HepG2 (cell line): ENCODE results near the gene RSPH9. TPM values are rescaled to one million over a fixed set of nuclear protein-coding genes. Genes with fewer than 3 reads are reported as not detected.
A peak's percentile ranks its signal among the peaks of the same experiment; 100 is the strongest.

Source experiments
- MED1 ChIP-seq: sonication (generic); formaldehyde crosslinking; IDR thresholded peaks from 2 replicates; pipeline ENCODE4 v1.4.0; 2020; ENCODE audit warnings: missing genetic modification reagents
- SMARCE1 ChIP-seq: fragments of 450-650 bp; IDR thresholded peaks from 2 replicates; pipeline ENCODE4 v1.6.1; 2017; ENCODE audit warnings: borderline replicate concordance
- SNAPC2 ChIP-seq: sonication (generic); formaldehyde crosslinking; IDR thresholded peaks from 2 replicates; pipeline ENCODE4 v1.8.1; 2022; ENCODE audit warnings: mild to moderate bottlenecking, missing genetic modification reagents
- ZNF292 ChIP-seq: sonication (generic); formaldehyde crosslinking; IDR thresholded peaks from 2 replicates; pipeline ENCODE4 v1.8.1; 2022; ENCODE audit warnings: mild to moderate bottlenecking, low read depth, missing genetic modification reagents, borderline replicate concordance
- ZNF557 ChIP-seq: sonication (generic); formaldehyde crosslinking; IDR thresholded peaks from 2 replicates; pipeline ENCODE4 v1.4.0; 2020; ENCODE audit warnings: missing genetic modification reagents
- ZNF570 ChIP-seq: sonication (generic); formaldehyde crosslinking; IDR thresholded peaks from 2 replicates; pipeline ENCODE4 v1.4.0; 2020; ENCODE audit warnings: mild to moderate bottlenecking, missing genetic modification reagents, borderline replicate concordance
- ZNF614 ChIP-seq: IDR thresholded peaks from 2 replicates; pipeline ENCODE4 v1.6.1; 2018; ENCODE audit warnings: missing biosample characterization, missing genetic modification reagents, inconsistent platforms, borderline replicate concordance
- ZNF615 ChIP-seq: sonication (generic); formaldehyde crosslinking; IDR thresholded peaks from 2 replicates; pipeline ENCODE4 v1.5.0; 2020; ENCODE audit warnings: mild to moderate bottlenecking, missing genetic modification reagents, borderline replicate concordance
- ZNF781 ChIP-seq: sonication (generic); formaldehyde crosslinking; IDR thresholded peaks from 2 replicates; pipeline ENCODE4 v1.5.1; 2020; ENCODE audit warnings: borderline replicate concordance, mild to moderate bottlenecking, missing genetic modification reagents; ENCODE audit errors: not compliant biosample characterization
- ZNF841 ChIP-seq: sonication (generic); formaldehyde crosslinking; IDR thresholded peaks from 2 replicates; pipeline ENCODE4 v1.8.1; 2023; ENCODE audit warnings: missing genetic modification reagents, borderline replicate concordance
- polyA plus RNA-seq, 8 experiments: library from polyadenylated mRNA; depleted of rRNA in 3 of 8; stranded (reverse) in 7 of 8; unstranded in 1 of 8; fragments of >200 nt; fragmentation: Illumina TruSeq in 4 of 8; extraction: Trizol in 4 of 8; gene quantifications; 2 replicates each; pipeline versions ENCODE4 v1.2.1 to v1.2.3, GENCODE V29; 2011 to 2016; ENCODE audit warnings: low read depth in 4 of 8, missing spikeins in 1 of 8, mixed read lengths in 1 of 8; ENCODE audit not compliant: insufficient read depth in 1 of 8
- total RNA-seq, 5 experiments: library from RNA; depleted of rRNA; stranded (reverse); fragments of >200 nt; fragmentation: Illumina TruSeq; extraction: Trizol; gene quantifications; 2 replicates each; pipeline ENCODE4 v1.2.3, GENCODE V29; 2016; ENCODE audit warnings: low read depth in 1 of 5
- TF ChIP-seq, protein P1 (sequence below): sonication (generic); formaldehyde crosslinking; IDR thresholded peaks from 2 replicates; pipeline ENCODE4 v1.4.0; 2020; ENCODE audit warnings: missing genetic modification reagents, borderline replicate concordance
- TF ChIP-seq, protein P2 (sequence below): sonication (generic); formaldehyde crosslinking; IDR thresholded peaks from 2 replicates; pipeline ENCODE4 v1.5.0; 2020; ENCODE audit warnings: missing genetic modification reagents
- TF ChIP-seq, protein P3 (sequence below): sonication (generic); formaldehyde crosslinking; IDR thresholded peaks from 2 replicates; pipeline ENCODE4 v1.4.0; 2020; ENCODE audit warnings: missing genetic modification reagents

RSPH9 gene
- total and polyA plus RNA-seq, 2 of the 13 experiments (the other 11 are each of a cell fraction or from before 2014, with no cell fraction given): 0.04 TPM; not detected in 1

DNA sequence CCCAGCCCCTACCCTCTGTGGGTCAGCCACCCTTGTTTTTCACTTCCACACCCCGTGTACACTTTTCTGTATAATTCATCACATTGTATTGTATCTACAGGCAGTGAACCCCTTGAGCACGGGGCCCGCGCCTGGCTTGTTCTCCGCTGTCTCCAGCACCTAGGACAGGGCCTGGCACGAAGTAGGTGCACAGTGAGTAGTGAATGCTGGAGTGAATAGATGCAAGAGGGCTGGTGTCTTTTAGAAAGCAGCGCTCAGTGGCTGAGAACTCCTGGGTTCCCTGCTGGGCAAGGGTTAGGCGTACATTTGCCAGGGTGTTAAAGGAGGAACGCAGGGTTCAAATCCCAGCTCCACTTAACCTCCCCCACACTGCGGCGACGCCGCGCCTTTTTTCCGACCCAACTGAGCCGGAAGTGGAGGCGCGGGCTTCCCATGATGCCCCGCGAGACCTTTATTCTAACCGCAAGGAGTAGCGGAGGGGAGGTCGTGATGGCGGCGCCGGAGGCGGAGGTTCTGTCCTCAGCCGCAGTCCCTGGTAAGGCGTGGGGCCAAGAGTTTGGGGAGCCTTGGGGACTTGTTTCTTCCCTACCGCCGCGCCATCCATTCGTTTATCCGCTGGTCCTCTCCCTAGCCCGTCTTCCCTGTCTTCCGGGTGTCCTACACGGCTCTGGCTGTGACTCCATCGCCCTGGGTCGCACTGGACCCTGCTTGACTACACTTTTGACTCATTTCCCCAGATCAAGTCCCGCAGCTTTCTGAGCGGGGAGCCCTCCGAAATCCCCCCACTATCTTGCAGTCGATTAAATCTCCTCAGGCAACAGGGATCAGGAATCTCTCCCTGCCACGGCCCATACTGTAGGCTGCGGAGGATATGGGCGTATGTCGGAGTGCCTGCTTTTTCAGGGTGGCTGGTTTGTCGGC is 9.2 kb upstream of the RSPH9 start, which contains the start of gene MAD2L1BP (continued):
- TF ChIP-seq, protein P1, sequence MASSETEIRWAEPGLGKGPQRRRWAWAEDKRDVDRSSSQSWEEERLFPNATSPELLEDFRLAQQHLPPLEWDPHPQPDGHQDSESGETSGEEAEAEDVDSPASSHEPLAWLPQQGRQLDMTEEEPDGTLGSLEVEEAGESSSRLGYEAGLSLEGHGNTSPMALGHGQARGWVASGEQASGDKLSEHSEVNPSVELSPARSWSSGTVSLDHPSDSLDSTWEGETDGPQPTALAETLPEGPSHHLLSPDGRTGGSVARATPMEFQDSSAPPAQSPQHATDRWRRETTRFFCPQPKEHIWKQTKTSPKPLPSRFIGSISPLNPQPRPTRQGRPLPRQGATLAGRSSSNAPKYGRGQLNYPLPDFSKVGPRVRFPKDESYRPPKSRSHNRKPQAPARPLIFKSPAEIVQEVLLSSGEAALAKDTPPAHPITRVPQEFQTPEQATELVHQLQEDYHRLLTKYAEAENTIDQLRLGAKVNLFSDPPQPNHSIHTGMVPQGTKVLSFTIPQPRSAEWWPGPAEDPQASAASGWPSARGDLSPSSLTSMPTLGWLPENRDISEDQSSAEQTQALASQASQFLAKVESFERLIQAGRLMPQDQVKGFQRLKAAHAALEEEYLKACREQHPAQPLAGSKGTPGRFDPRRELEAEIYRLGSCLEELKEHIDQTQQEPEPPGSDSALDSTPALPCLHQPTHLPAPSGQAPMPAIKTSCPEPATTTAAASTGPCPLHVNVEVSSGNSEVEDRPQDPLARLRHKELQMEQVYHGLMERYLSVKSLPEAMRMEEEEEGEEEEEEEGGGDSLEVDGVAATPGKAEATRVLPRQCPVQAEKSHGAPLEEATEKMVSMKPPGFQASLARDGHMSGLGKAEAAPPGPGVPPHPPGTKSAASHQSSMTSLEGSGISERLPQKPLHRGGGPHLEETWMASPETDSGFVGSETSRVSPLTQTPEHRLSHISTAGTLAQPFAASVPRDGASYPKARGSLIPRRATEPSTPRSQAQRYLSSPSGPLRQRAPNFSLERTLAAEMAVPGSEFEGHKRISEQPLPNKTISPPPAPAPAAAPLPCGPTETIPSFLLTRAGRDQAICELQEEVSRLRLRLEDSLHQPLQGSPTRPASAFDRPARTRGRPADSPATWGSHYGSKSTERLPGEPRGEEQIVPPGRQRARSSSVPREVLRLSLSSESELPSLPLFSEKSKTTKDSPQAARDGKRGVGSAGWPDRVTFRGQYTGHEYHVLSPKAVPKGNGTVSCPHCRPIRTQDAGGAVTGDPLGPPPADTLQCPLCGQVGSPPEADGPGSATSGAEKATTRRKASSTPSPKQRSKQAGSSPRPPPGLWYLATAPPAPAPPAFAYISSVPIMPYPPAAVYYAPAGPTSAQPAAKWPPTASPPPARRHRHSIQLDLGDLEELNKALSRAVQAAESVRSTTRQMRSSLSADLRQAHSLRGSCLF: no peak
- TF ChIP-seq SMARCE1 (no peak), ZNF292 (0 out of 2 replicates have a peak, but pooled peaks have one; percentile 28), SNAPC2 (CRISPR knock-in tag) (peak; percentile 25; the same call in 1 of the 2 replicates), ZNF557 (no peak), ZNF614 (peak; percentile 73; the same call in 1 of the 2 replicates), ZNF615 (CRISPR knock-in tag) (peak; percentile 47; the same call in 1 of the 2 replicates), MED1 (CRISPR knock-in tag) (peak; percentile 80), ZNF781 (CRISPR knock-in tag) (no peak), ZNF841 (no peak), ZNF570 (CRISPR knock-in tag) (no peak)
- TF ChIP-seq, protein P2, sequence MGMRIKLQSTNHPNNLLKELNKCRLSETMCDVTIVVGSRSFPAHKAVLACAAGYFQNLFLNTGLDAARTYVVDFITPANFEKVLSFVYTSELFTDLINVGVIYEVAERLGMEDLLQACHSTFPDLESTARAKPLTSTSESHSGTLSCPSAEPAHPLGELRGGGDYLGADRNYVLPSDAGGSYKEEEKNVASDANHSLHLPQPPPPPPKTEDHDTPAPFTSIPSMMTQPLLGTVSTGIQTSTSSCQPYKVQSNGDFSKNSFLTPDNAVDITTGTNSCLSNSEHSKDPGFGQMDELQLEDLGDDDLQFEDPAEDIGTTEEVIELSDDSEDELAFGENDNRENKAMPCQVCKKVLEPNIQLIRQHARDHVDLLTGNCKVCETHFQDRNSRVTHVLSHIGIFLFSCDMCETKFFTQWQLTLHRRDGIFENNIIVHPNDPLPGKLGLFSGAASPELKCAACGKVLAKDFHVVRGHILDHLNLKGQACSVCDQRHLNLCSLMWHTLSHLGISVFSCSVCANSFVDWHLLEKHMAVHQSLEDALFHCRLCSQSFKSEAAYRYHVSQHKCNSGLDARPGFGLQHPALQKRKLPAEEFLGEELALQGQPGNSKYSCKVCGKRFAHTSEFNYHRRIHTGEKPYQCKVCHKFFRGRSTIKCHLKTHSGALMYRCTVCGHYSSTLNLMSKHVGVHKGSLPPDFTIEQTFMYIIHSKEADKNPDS: no peak
- TF ChIP-seq, protein P3, sequence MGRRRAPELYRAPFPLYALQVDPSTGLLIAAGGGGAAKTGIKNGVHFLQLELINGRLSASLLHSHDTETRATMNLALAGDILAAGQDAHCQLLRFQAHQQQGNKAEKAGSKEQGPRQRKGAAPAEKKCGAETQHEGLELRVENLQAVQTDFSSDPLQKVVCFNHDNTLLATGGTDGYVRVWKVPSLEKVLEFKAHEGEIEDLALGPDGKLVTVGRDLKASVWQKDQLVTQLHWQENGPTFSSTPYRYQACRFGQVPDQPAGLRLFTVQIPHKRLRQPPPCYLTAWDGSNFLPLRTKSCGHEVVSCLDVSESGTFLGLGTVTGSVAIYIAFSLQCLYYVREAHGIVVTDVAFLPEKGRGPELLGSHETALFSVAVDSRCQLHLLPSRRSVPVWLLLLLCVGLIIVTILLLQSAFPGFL (CRISPR knock-in tag): no peak
